ENCODE results near the gene CAPSL. TPM values are rescaled to one million over a fixed set of nuclear protein-coding genes. Genes with fewer than 3 reads are reported as not detected.
"Not testable (repeated sequence)": the region's sequence is repeated elsewhere in the genome, so short reads cannot be mapped to it uniquely, and the experiment has no call there.

CAPSL gene
- polyA plus RNA-seq, 4 donors = 5.1 to 7.4 (median 5.5) TPM; not detected in 1

DNA sequence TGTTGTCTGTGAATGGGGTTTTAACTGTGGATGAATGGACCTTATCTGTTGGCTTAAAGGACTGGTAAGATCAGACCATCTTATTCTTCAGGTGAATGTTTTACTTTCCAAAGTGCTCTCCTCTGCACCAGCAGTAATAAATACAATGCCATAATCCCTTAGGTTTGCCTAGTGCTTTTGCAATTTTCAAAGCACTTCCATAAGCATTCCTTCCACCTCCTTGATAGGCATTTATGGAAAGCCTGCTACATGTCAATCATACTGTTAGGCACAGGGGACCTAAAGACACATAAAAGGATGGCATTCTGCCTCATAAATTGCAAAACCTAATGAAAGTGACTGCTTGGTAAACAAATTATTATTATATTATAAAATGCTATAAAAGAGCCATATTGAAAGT lies 60.3 kb downstream of the CAPSL start:
- no peak for DNase-seq (ENCODE audit: low read depth in 4 of 4, low spot score in 3 of 4)

DNA sequence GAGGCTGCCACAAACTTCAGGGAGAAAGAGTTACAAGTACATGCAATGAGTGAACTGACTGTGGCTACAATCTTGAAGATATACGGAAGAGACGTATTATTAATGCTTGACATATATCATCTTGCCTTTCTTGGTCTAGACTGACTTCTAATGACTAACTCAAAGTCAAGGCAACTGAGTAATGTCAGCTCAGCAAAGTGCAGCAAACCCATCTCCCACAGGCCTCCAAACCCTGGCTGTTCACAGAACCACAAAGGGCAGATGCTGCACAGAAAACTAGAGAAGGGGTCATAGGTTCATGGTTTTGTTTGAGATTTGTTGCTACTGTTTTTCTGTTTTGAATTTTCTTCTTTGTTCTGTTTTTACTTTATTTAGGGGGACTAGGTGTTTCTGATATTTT lies 60.8 kb downstream of the CAPSL start:
- no peak for DNase-seq (ENCODE audit: low read depth in 4 of 4, low spot score in 3 of 4)

DNA sequence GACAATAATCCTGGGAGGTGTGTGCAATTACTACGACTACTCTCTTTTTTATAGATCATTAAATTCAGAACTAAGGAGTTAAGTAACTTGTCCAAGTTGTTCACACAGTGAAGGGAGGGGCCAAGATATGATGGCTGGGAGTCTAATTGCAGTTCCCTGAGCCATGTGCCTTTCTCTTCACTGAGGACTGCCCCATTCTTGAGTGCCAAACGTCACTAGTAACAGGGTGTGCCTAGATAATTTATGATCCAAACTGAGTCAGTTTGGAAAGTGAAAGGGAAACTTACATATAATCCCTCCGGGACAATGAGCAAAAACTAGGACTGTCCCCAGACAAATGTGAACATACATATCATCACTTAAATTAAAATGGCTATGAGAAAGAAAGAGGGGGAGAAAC lies 61.5 kb downstream of the CAPSL start:
- DNase-seq (ENCODE audit: low read depth in 4 of 4, low spot score in 3 of 4) = no peak

DNA sequence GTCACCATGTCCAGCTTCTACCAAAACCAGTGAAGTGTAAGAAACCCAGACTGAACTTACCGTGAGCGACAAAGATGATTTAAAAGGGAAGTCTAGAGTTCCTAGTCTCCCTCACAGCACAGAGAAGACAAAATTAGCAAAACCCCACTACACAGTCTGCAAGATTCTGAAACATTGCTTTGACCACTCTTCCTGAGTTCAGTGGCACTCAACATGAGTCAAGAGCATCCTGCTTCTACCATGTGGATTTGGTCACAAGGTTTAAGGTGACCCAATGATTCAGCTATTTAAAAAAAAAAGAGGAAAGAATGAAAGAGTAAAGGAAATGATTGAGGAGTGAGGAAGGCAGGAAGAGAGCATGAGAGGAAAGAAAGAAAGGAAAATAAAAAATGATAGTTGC lies 62.0 kb downstream of the CAPSL start:
- no peak for DNase-seq (ENCODE audit: low read depth in 4 of 4, low spot score in 3 of 4)

DNA sequence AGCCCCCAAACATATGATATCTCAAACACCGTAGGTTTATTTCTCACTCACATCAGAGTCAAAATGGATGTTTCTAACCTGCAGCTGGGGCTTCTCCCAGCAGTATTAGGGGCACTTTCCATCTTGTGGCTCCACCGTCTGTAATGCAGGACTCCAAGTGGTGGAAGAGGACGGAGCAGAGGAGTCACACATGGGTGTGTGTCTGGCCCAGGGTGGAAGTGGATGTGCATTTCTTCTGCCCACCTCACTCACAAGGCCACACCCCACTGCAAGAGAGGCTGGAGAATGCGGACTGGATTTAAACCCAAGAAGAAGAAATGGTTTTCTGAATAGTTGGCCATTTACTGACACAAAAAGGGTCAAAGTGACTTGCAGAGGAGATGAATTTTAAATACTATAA lies 67.8 kb downstream of the CAPSL start:
- no peak for DNase-seq (ENCODE audit: low read depth in 4 of 4, low spot score in 3 of 4)

DNA sequence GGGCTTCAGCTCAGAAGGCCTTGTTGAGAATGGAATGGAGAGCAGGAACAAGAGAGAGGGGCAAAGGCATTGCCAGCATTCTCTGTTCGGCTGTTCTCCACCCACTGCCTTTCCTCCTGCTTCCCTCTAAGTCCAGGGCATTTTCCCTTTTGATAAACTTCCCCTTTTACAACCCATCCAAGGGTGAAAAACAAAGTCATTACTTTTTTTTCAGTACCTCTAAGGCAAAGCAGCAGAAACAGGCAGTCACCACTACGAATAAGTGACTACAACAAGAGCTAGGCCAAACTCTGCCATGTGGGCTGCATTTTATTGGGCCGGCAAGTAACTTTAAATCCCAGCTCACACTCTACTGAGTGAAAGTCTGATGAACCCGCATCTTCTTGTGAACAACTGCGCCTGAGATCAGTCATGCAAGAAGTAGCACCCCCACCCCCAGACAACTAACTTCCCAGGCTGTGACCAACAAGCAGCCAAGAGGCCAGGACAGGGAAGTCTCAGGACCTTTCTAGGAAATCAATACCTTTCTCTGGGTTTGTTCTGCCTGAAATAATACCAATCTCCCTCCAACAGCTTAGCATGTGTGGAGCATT lies 68.6 kb downstream of the CAPSL start:
- peak in 2 of 4 donors; percentile 8 to 10 for DNase-seq (ENCODE audit: low read depth in 4 of 4, low spot score in 3 of 4)

DNA sequence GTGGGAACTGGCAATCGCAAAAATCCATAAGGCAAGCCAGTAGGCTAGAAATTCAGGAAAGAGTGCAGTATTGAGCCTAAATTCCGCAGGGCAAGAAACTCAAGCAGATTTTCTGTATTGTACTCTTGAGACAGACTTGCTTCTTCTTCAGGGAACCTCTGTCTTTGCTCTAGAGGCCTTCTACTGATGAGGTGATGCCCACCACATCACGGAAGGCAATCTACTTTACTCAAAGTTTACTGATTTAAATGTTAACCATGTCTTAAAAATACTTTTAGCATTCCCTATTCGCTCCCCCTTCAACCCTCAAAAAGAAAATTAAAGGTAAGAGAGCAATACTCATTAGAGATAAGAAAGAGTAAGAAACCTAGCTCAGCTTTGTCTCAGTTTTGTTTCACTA lies 70.4 kb downstream of the CAPSL start:
- no peak for DNase-seq (ENCODE audit: low read depth in 4 of 4, low spot score in 3 of 4)

DNA sequence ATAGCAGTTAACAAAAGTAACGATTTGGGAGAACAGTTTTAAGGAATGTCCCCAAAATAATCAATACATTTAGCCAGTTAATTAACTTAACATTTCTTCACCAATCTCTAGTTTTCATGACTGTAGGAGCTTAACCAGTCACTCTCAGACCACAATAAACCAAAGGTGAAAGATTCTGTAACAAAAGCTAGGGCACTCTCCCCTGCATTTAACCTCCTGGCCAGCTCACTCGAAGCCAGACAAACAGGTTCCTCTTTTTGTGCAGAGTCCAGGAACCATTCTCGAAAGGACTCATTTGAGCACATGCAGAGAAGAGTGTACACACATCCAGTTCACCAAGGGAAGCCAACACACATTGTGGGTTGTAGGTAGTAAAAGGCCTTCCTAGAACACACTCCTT lies 75.3 kb downstream of the CAPSL start:
- DNase-seq (ENCODE audit: low read depth in 4 of 4, low spot score in 3 of 4) = no peak

DNA sequence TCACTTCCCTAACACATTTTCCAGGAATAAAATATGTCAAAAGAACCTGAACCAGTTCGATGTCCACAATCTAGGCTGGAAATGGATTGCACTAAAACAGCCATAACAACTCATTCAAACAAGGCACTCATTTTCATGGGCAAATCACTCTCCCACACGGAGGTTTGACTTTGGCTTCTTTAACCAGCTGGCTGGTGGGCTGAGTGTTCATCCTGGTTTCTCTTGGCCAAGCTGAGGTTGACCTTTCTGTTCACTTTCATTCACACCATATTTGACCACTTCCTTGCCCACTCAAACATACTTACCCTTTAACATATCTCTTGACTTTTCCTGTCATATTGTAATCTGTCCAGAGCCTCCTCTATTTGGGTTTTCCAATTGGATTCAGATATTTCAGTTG lies 76.3 kb downstream of the CAPSL start:
- no peak for DNase-seq (ENCODE audit: low read depth in 4 of 4, low spot score in 3 of 4)

DNA sequence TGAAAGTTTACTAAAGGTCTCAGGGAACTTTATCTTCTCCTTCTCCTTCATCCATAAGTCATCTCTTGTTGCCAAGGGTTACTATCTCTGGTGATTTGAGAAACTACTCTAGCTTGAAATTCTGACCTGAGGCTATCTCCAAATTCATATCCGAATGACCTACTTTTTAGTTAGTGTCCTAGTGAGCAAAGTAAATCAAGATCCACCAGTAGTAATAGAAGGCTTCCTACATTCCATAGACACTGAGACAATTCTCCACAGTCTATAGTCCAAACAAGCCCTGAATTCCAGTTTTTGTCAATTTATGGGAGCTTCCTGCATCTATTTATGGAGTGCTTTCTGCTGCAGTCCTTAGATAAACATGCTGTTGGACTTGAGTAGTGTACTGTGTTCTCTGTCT lies 76.7 kb downstream of the CAPSL start:
- no peak for DNase-seq (ENCODE audit: low read depth in 4 of 4, low spot score in 3 of 4)

DNA sequence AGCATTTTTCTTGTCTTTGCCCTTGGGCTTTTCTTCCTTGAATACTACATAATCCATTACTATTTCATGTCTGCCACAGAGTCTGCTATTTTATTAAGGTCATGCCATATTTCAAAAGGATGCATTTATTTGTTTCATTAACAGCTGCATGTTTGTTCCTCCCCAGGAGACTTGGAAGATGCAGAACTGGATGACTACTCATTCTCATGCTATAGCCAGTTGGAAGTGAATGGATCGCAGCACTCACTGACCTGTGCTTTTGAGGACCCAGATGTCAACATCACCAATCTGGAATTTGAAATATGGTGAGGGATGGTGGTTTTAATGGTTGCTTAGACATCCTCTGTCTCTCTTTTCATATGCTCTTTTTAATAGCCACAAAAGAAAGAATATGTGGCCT lies 77.7 kb downstream of the CAPSL start:
- DNase-seq (ENCODE audit: low read depth in 4 of 4, low spot score in 3 of 4) = no peak

DNA sequence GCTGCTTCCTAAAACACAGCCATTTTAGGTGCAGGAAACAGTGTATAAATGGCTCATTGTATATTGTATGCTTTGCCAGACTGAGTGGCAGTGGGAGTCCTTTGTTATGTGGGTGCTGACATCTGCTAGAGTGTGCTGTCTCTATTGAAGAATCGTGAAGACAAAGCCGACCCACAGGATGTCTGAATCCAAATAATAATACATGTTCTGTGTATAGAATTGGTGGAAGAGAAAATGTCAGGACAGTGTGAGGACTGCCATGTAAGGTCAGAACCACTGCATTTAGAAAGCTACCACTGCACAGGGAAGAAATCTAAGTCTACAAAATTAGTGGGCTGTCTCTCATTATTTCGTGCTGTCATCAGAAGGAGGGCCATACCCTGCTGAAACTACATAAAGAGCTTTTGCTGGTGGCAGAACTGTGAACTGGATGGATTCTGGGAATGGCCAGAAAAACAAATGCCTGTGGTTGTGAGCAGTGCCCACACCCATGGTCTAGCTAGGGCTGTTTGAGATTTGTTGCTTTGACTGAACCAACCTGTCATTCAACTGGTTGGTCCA lies 79.2 kb downstream of the CAPSL start:
- DNase-seq (ENCODE audit: low read depth in 4 of 4, low spot score in 3 of 4) = no peak

DNA sequence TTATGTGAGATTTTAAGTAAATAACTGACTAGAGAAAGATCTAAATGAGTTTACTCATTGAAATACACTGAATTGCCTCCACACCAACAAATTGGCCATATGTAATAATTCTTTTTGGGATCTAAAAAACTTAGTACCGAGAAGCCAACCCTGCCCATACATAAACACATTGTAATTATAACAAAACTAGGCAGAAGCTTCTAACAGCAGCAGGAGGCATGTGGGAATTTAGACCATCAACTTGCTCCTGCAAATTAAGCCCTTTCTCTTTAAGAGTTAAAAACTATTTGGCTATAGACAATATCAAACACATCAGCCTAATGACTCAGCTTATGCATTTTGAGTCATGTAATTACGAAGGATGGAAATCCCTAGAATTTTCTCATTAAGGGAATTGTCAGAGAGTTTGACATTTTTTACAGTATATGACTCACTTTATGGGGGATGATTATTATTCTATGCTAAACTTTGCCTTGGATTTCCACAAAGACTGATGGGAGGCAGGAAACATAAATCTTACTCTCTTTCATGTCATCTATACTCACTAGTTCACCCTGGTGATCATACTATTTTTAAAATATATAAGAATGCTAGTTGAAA lies 80.7 kb downstream of the CAPSL start:
- no peak for DNase-seq (ENCODE audit: low read depth in 4 of 4, low spot score in 3 of 4)

DNA sequence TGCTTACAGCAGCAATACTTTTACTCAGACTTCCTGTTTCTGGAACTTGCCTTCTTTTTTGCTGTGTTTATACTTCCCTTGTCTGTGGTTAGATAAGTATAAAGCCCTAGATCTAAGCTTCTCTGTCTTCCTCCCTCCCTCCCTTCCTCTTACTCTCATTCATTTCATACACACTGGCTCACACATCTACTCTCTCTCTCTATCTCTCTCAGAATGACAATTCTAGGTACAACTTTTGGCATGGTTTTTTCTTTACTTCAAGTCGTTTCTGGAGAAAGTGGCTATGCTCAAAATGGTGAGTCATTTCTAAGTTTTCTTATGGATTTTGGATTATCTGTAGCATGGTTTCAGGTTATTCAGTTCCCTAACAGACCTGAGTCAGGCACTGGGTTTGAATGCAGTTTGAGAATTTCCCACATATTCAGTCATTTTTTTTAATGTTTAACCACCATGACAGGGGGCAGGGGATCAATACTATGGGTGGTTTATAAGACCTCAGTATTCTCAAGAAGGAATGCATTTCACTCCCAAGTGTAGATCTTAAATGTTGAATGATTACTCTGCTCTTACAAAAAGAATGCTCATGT lies 81.6 kb downstream of the CAPSL start, which contains the start of gene IL7R:
Gene IL7R, plus strand, starts transcription at position 127 of the 587 bp plus-strand sequence. Its CDS starts 87 bp downstream, at position 214.
- DNase-seq (ENCODE audit: low read depth in 4 of 4, low spot score in 3 of 4) = no peak

DNA sequence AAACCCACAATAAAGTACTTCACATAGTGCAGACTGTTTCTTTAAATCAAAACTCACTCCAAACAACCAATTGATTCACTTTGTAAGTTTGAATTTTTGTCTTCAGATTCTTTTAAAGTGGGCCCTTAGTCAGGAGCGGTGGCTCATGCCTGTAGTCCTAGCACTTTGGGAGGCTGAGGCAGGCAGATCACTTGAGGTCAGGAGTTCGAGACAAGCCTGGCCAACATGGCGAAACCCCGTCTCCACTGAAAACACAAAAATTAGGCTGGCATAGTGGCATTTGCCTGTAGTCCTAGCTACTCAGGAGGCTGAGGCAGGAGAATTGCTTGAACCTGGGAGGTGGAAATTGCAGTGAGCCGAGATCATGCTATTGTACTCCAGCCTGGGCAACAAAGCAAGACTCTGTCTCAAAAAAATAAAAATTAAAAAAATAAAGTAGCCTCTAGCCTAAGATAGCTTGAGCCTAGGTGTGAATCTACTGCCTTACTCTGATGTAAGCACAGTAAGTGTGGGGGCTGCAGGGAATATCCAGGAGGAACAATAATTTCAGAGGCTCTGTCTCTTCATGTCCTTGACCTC lies 82.1 kb downstream of the CAPSL start:
- DNase-seq (ENCODE audit: low read depth in 4 of 4, low spot score in 3 of 4) = not testable (repeated sequence)

DNA sequence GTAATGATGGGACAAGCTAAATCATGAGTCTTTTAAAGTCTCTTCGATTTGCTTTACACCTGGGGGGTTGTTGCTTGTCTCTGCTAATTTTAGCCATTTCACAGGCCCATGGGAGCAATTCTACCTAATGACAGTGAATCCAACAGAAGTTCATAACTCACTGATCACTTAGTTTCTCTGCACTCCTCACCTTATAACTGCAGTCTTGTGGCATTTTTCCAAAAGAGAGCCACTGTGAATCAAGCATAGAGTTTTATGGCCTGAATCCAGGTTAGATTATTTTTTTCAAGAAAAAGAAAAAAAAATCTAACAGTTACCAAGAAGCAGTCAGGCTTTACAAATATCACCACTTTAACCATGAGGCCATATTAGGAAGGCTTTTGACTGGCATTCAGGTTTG lies 83.2 kb downstream of the CAPSL start:
- no peak for DNase-seq (ENCODE audit: low read depth in 4 of 4, low spot score in 3 of 4)

Other genes with a start within 250 kb of the CAPSL start
- gene IL7R, start 81.7 kb downstream of the CAPSL start, polyA plus RNA-seq (ENCODE audit: insufficient read length in 4 of 4) = 1 to 10 TPM in 2 of 4 donors, under 1 TPM in 2; 0.63 to 1.6 (median 0.88) TPM
- 100 to 1,000 TPM in 1 of 4 donors, 10 to 100 TPM in 2, 1 to 10 TPM in 1; 2.7 to 137 (median 81.3) TPM for gene UGT3A1, start 52.8 kb upstream of the CAPSL start, polyA plus RNA-seq (ENCODE audit: insufficient read length in 4 of 4)
- gene UGT3A2, start 128.3 kb upstream of the CAPSL start, polyA plus RNA-seq (ENCODE audit: insufficient read length in 4 of 4) = 10 to 100 TPM in 2 of 4 donors, 1 to 10 TPM in 1, under 1 TPM in 1; 0.30 to 16.8 (median 9.3) TPM
- 10 to 100 TPM in 3 of 4 donors, 1 to 10 TPM in 1; 8.4 to 19.9 (median 18.3) TPM for gene LMBRD2, start 213.3 kb upstream of the CAPSL start, polyA plus RNA-seq (ENCODE audit: insufficient read length in 4 of 4)
- gene SKP2, start 213.5 kb upstream of the CAPSL start, polyA plus RNA-seq (ENCODE audit: insufficient read length in 4 of 4) = 10 to 100 TPM; 38.8 to 50.1 (median 46.5) TPM

All from left renal pelvis (tissue), 4 donors.